IMR-90 (cell line): ENCODE results near the gene DOC2B. TPM values are rescaled to one million over a fixed set of nuclear protein-coding genes. Genes with fewer than 3 reads are reported as not detected.

ENCODE experiments used
- ATAC-seq: fragments of 200-7000 bp; cut with Tn5 transposase; 2 replicates; pipeline ENCODE4 v1.9.1; 2020; ENCODE audit warnings: low read depth, mild to moderate bottlenecking, moderate library complexity
- BruUV-seq: library from RNA; stranded (reverse); fragments of 400-500 nt; replicated peaks from 2 replicates; lab custom pipeline; 2021; lab: Mats Ljungman, UMichigan
- CTCF ChIA-PET: fragments of 300-600 bp; formaldehyde crosslinking; extraction: SDS; loops from one replicate; lab custom pipeline; 2021; ENCODE audit warnings: antibody characterized with exemption; lab: Yijun Ruan, JAX
- POLR2A ChIA-PET: fragments of 300-600 bp; sonication (Branson Sonifier 250); formaldehyde crosslinking; loops from one replicate; lab custom pipeline; 2022; ENCODE audit warnings: antibody characterized with exemption; ENCODE audit not compliant: unreplicated experiment; lab: Charles Lee
- DNase-seq: peaks from one replicate; pipeline ENCODE4 v3.0.0; 2013
- H2AFZ ChIP-seq: replicated peaks from 2 replicates; pipeline ENCODE3; 2013; ENCODE audit warnings: low read length, mild to moderate bottlenecking; ENCODE audit not compliant: poor library complexity
- H2AK5ac ChIP-seq: 2 replicates; pipeline ENCODE4 v1.6.1; 2013; ENCODE audit warnings: low read depth, low read length, inconsistent platforms
- H2AK9ac ChIP-seq: replicated peaks from 2 replicates; pipeline ENCODE3; 2013; ENCODE audit warnings: mild to moderate bottlenecking, low read depth, low read length, moderate library complexity; ENCODE audit not compliant: poor library complexity
- H2BK120ac ChIP-seq: 2 replicates; pipeline ENCODE4 v1.6.1; 2013; ENCODE audit warnings: low read depth, low read length, inconsistent platforms
- H2BK15ac ChIP-seq: 3 replicates; pipeline ENCODE4 v1.6.1; 2013; ENCODE audit warnings: low read depth, low read length, inconsistent platforms
- H2BK20ac ChIP-seq: 2 replicates; pipeline ENCODE4 v1.6.1; 2013; ENCODE audit warnings: low read depth, mild to moderate bottlenecking, inconsistent platforms, low read length, moderate library complexity
- H2BK5ac ChIP-seq: 2 replicates; pipeline ENCODE4 v1.6.1; 2013; ENCODE audit warnings: mild to moderate bottlenecking, low read depth, low read length, inconsistent platforms; ENCODE audit not compliant: poor library complexity, severe bottlenecking
- H3K14ac ChIP-seq: replicated peaks from 2 replicates; pipeline ENCODE4 v1.6.1; 2013; ENCODE audit warnings: low read depth, low read length, inconsistent platforms
- H3K18ac ChIP-seq: 2 replicates; pipeline ENCODE4 v1.6.1; 2013; ENCODE audit warnings: low read depth, low read length, control low read depth
- H3K23ac ChIP-seq: 2 replicates; pipeline ENCODE4 v1.6.1; 2013; ENCODE audit warnings: low read depth, low read length, inconsistent platforms
- H3K27ac ChIP-seq: 2 replicates; pipeline ENCODE4 v1.5.1; 2013; ENCODE audit warnings: mild to moderate bottlenecking, control low read depth, low read length; ENCODE audit not compliant: insufficient read depth
- H3K27me3 ChIP-seq: 2 replicates; pipeline ENCODE4 v1.6.1; 2013; ENCODE audit warnings: low read length; ENCODE audit not compliant: control insufficient read depth, insufficient read depth
- H3K36me3 ChIP-seq: 2 replicates; pipeline ENCODE4 v1.6.1; 2013; ENCODE audit warnings: low read length, mixed read lengths; ENCODE audit not compliant: control insufficient read depth, insufficient read depth
- H3K4ac ChIP-seq: 2 replicates; pipeline ENCODE4 v1.6.1; 2013; ENCODE audit warnings: low read depth, low read length, inconsistent platforms
- H3K4me1 ChIP-seq: 2 replicates; pipeline ENCODE4 v1.6.1; 2013; ENCODE audit warnings: low read length, mixed read lengths; ENCODE audit not compliant: control insufficient read depth, insufficient read depth
- H3K4me2 ChIP-seq: 2 replicates; pipeline ENCODE4 v1.6.1; 2013; ENCODE audit warnings: low read depth, mild to moderate bottlenecking, control low read depth, low read length, moderate library complexity
- H3K4me3 ChIP-seq: 2 replicates; pipeline ENCODE4 v1.5.1; 2013; ENCODE audit warnings: low read depth, mild to moderate bottlenecking, control low read depth, low read length, moderate library complexity; ENCODE audit not compliant: insufficient read depth
- H3K56ac ChIP-seq: 2 replicates; pipeline ENCODE4 v1.6.1; 2013; ENCODE audit warnings: low read length, inconsistent platforms; ENCODE audit not compliant: insufficient read depth; ENCODE audit errors: extremely low read depth
- H3K79me1 ChIP-seq, 2 experiments: 2 replicates each; pipeline ENCODE4 v1.6.1; 2013; ENCODE audit warnings: low read length in 2 of 2, inconsistent platforms in 1 of 2, low read depth in 1 of 2
- H3K9ac ChIP-seq: 2 replicates; pipeline ENCODE4 v1.6.1; 2013; ENCODE audit warnings: low read depth, low read length, control low read depth
- H3K9me1 ChIP-seq: 2 replicates; pipeline ENCODE4 v1.6.1; 2013; ENCODE audit warnings: low read length, inconsistent platforms; ENCODE audit not compliant: insufficient read depth
- H3K9me3 ChIP-seq: 2 replicates; pipeline ENCODE4 v1.6.1; 2013; ENCODE audit warnings: low read length; ENCODE audit not compliant: control insufficient read depth, insufficient read depth
- H4K20me1 ChIP-seq: 2 replicates; pipeline ENCODE4 v1.6.1; 2013; ENCODE audit warnings: low read length, inconsistent platforms; ENCODE audit not compliant: insufficient read depth
- H4K5ac ChIP-seq: 2 replicates; pipeline ENCODE4 v1.6.1; 2013; ENCODE audit warnings: mild to moderate bottlenecking, low read depth, low read length, control low read depth
- H4K8ac ChIP-seq, 2 experiments: 2 replicates each; pipeline ENCODE4 v1.6.1; 2013; ENCODE audit warnings: low read depth in 2 of 2, low read length in 2 of 2, control low read depth in 1 of 2, inconsistent platforms in 1 of 2
- H4K91ac ChIP-seq: 2 replicates; pipeline ENCODE4 v1.6.1; 2013; ENCODE audit warnings: low read depth, low read length, inconsistent platforms; ENCODE audit not compliant: insufficient read depth
- BHLHE40 ChIP-seq: fragments of 150-350 bp; IDR thresholded peaks from 2 replicates; pipeline ENCODE4 v1.6.1; 2016; ENCODE audit warnings: mild to moderate bottlenecking, low read depth, low read length
- CEBPB ChIP-seq: IDR thresholded peaks from 2 replicates; pipeline ENCODE4 v1.6.1; 2012; ENCODE audit warnings: low read depth, low read length, improper control_type of control experiment
- CHD1 ChIP-seq: IDR thresholded peaks from 2 replicates; pipeline ENCODE4 v1.6.1; 2012; ENCODE audit warnings: low read depth, low read length, improper control_type of control experiment
- FOS ChIP-seq: fragments of 150-350 bp; IDR thresholded peaks from 2 replicates; pipeline ENCODE4 v1.6.1; 2016; ENCODE audit warnings: low read depth, low read length
- MAFK ChIP-seq: IDR thresholded peaks from 2 replicates; pipeline ENCODE4 v1.6.1; 2012; ENCODE audit warnings: low read depth, low read length, improper control_type of control experiment
- MAZ ChIP-seq: IDR thresholded peaks from 2 replicates; pipeline ENCODE4 v1.6.1; 2012; ENCODE audit warnings: low read depth, mild to moderate bottlenecking, low read length, improper control_type of control experiment, moderate library complexity, borderline replicate concordance
- MXI1 ChIP-seq: IDR thresholded peaks from 2 replicates; pipeline ENCODE4 v1.6.1; 2012; ENCODE audit warnings: low read depth, mild to moderate bottlenecking, low read length, moderate library complexity, borderline replicate concordance
- NFE2L2 ChIP-seq: fragments of 150-350 bp; IDR thresholded peaks from 2 replicates; pipeline ENCODE4 v1.6.1; 2016; ENCODE audit warnings: low read depth, mild to moderate bottlenecking, low read length
- POLR2A ChIP-seq: IDR thresholded peaks from 2 replicates; pipeline ENCODE4 v1.6.1; 2012; ENCODE audit warnings: mild to moderate bottlenecking, low read depth, low read length
- RAD21 ChIP-seq: IDR thresholded peaks from 2 replicates; pipeline ENCODE4 v1.6.1; 2012; ENCODE audit warnings: low read length, improper control_type of control experiment
- RCOR1 ChIP-seq: IDR thresholded peaks from 2 replicates; pipeline ENCODE4 v1.6.1; 2012; ENCODE audit warnings: mild to moderate bottlenecking, low read length, improper control_type of control experiment; ENCODE audit not compliant: insufficient replicate concordance
- RFX5 ChIP-seq: IDR thresholded peaks from 2 replicates; pipeline ENCODE4 v1.8.0; 2012; ENCODE audit warnings: low read depth, mild to moderate bottlenecking, low read length, moderate library complexity
- SMC3 ChIP-seq: fragments of 150-350 bp; IDR thresholded peaks from 2 replicates; pipeline ENCODE4 v1.6.1; 2016; ENCODE audit warnings: low read depth, mild to moderate bottlenecking, antibody characterized with exemption, low read length, moderate library complexity
- WGBS, 2 experiments: methylation state at CpG; one replicate each; pipeline versions ENCODE4 v1.1.5 to v1.1.7; 2013; ENCODE audit warnings: missing lambda C conversion rate in 2 of 2; ENCODE audit not compliant: insufficient read length in 1 of 2; ENCODE audit errors: extremely low coverage in 2 of 2; 5-methylcytosine and 5-hydroxymethylcytosine counted together
- dilution Hi-C: fragments of 300-500 bp; cut with HindIII; formaldehyde crosslinking; loops from one replicate; pipeline ENCODE4 v1.14.3; 2018; ENCODE audit warnings: low sequenced_read_pairs; ENCODE audit not compliant: unreplicated experiment
- in situ Hi-C: fragments of 300-500 bp; cut with MboI; formaldehyde crosslinking; loops from 3 replicates; pipeline ENCODE4 v1.14.3; 2019; ENCODE audit warnings: low sequenced_read_pairs, inconsistent platforms, mixed read lengths
- intact Hi-C: fragments of 100-400 bp; cut with micrococcal nuclease; formaldehyde crosslinking; loops from 2 replicates; pipeline ENCODE4 v1.10.0; 2022
- polyA plus RNA-seq, 3 experiments: library from polyadenylated mRNA; depleted of rRNA; stranded (reverse); fragments of >200 nt; gene quantifications; 2 replicates each; pipeline ENCODE4 v1.2.3, GENCODE V29; 2012; ENCODE audit warnings: low replicate concordance in 1 of 3
- total RNA-seq: library from RNA; depleted of rRNA; stranded (reverse); fragments of >200 nt; gene quantifications from 2 replicates; pipeline ENCODE4 v1.2.3, GENCODE V29; 2012
- TF ChIP-seq, protein P1 (sequence below): fragments of 150-350 bp; IDR thresholded peaks from 2 replicates; pipeline ENCODE4 v1.6.1; 2016; ENCODE audit warnings: low read depth, mild to moderate bottlenecking, low read length, moderate library complexity, borderline replicate concordance
- TF ChIP-seq, protein P2 (sequence below): fragments of 150-350 bp; IDR thresholded peaks from 2 replicates; pipeline ENCODE4 v1.6.1; 2017; ENCODE audit warnings: mild to moderate bottlenecking, antibody characterized with exemption, low read length, low read depth
- TF ChIP-seq, protein P3 (sequence below): conservative IDR thresholded peaks from 2 replicates; pipeline ENCODE4 v1.5.1; 2012; ENCODE audit warnings: mild to moderate bottlenecking, low read depth, low read length, improper control_type of control experiment

The DOC2B gene
- total and polyA plus RNA-seq, 2 of the 4 experiments (the other 2 are of a cell fraction): not detected

DNA sequence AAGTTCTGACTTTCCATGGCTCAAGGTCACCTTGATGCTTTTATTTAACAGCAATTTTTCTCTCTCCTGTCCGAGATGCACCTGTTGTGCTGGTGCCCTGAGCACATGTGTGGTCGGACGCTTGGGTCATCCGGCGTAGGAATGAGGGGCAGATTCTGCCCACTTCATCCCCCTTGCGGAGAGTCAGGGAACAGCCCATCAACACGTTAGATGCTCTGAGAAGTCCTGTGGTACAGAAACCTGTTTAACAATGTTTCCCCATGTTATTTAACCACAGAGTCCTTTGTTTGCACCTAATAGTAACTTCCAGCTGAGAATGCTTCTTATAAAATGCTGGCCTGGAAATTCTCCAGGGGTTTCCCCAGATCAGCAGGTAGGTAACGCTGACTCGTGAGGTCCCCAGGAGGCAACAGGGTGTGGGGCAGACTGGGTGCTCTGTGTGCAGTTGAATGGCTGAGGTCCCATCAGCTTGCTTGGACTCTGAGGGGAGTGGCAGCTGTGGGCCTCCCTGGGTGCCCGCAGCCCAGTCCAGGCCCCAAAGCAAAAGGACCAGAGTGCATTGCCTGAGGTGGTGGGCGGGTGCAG lies 17.8 kb downstream of the DOC2B start:
- dilution Hi-C loops: no loop called here
- no peak overlapping the region for H3K4me2 ChIP-seq
- WGBS, 2 experiments: 55% methylated on average over 10 of the region's 11 CpGs; no CpG with 5 or more reads in 1 of the 2 experiments
- CTCF ChIA-PET: no interaction called here
- intact Hi-C loops: no loop called here
- DNase-seq (no peak), ATAC-seq (no peak)
- H3K27ac ChIP-seq: no peak overlapping the region
- no peak overlapping the region for H2AFZ ChIP-seq
- in situ Hi-C loops: no loop called here
- H3K18ac ChIP-seq: no peak overlapping the region
- no peak for TF ChIP-seq NFE2L2
- TF ChIP-seq POLR2A: no peak
- TF ChIP-seq, protein P1, sequence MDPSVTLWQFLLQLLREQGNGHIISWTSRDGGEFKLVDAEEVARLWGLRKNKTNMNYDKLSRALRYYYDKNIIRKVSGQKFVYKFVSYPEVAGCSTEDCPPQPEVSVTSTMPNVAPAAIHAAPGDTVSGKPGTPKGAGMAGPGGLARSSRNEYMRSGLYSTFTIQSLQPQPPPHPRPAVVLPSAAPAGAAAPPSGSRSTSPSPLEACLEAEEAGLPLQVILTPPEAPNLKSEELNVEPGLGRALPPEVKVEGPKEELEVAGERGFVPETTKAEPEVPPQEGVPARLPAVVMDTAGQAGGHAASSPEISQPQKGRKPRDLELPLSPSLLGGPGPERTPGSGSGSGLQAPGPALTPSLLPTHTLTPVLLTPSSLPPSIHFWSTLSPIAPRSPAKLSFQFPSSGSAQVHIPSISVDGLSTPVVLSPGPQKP: no peak
- no peak for TF ChIP-seq CEBPB
- no peak for TF ChIP-seq CHD1
- no peak for TF ChIP-seq RFX5
- no peak for TF ChIP-seq FOS
- TF ChIP-seq MAZ: no peak
- TF ChIP-seq, protein P2, sequence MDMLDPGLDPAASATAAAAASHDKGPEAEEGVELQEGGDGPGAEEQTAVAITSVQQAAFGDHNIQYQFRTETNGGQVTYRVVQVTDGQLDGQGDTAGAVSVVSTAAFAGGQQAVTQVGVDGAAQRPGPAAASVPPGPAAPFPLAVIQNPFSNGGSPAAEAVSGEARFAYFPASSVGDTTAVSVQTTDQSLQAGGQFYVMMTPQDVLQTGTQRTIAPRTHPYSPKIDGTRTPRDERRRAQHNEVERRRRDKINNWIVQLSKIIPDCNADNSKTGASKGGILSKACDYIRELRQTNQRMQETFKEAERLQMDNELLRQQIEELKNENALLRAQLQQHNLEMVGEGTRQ: no peak
- no peak for TF ChIP-seq BHLHE40
- TF ChIP-seq, protein P3, sequence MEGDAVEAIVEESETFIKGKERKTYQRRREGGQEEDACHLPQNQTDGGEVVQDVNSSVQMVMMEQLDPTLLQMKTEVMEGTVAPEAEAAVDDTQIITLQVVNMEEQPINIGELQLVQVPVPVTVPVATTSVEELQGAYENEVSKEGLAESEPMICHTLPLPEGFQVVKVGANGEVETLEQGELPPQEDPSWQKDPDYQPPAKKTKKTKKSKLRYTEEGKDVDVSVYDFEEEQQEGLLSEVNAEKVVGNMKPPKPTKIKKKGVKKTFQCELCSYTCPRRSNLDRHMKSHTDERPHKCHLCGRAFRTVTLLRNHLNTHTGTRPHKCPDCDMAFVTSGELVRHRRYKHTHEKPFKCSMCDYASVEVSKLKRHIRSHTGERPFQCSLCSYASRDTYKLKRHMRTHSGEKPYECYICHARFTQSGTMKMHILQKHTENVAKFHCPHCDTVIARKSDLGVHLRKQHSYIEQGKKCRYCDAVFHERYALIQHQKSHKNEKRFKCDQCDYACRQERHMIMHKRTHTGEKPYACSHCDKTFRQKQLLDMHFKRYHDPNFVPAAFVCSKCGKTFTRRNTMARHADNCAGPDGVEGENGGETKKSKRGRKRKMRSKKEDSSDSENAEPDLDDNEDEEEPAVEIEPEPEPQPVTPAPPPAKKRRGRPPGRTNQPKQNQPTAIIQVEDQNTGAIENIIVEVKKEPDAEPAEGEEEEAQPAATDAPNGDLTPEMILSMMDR: no peak
- no peak for TF ChIP-seq RAD21
- no peak for TF ChIP-seq MXI1
- TF ChIP-seq MAFK: no peak
- TF ChIP-seq SMC3: no peak
- TF ChIP-seq RCOR1: no peak
- no peak overlapping the region for H4K8ac ChIP-seq
- H3K9ac ChIP-seq: no peak overlapping the region
- H3K4me1 ChIP-seq: no peaks in the 10 kb centered on the region
- no peak overlapping the region for H2AK9ac ChIP-seq
- H3K4me3 ChIP-seq: no peak overlapping the region
- no peak overlapping the region for H2BK5ac ChIP-seq
- no peak overlapping the region for H3K56ac ChIP-seq
- no peak overlapping the region for H3K4ac ChIP-seq
- peaks cover 23% of the 10 kb centered on the region for H3K27me3 ChIP-seq
- no peak overlapping the region for H2BK15ac ChIP-seq
- no peaks in the 10 kb centered on the region; the same call in 1 of the 2 replicates for H4K20me1 ChIP-seq
- no peak overlapping the region for H4K91ac ChIP-seq
- H2AK5ac ChIP-seq: no peak overlapping the region
- no peak overlapping the region for H3K23ac ChIP-seq
- no peak overlapping the region for H2BK120ac ChIP-seq
- H3K9me3 ChIP-seq: no peaks in the 10 kb centered on the region
- H3K14ac ChIP-seq: no peak overlapping the region
- no peak overlapping the region for H2BK20ac ChIP-seq
- no peaks in the 10 kb centered on the region for H3K9me1 ChIP-seq
- POLR2A ChIA-PET: no interaction called here
- BruUV-seq: no TSS peak
- no peaks in the 10 kb centered on the region for H3K79me1 ChIP-seq
- no peak overlapping the region for H4K5ac ChIP-seq
- no peaks in the 10 kb centered on the region; the same call in 1 of the 2 replicates for H3K36me3 ChIP-seq
